Renal cortex interstitium (tissue), 15 donors: ENCODE data around the gene DTD2. TPM values are rescaled to one million over a fixed set of nuclear protein-coding genes. Genes with fewer than 3 reads are reported as not detected.
"Not testable (repeated sequence)": the region's sequence is repeated elsewhere in the genome, so short reads cannot be mapped to it uniquely, and the experiment has no call there.

Source experiments
- DNase-seq, 11 donors: peaks; one replicate each; pipeline ENCODE4 v3.0.0-alpha.2; 2013; ENCODE audit warnings: low read depth in 9 of 11, low spot score in 4 of 11; ENCODE audit errors: extremely low read depth in 1 of 11
- long read RNA-seq, 16 experiments: transcript quantifications; one replicate each; lab custom pipeline, GENCODE V29; 2026
- polyA plus RNA-seq, 3 donors: library from polyadenylated mRNA; unstranded; fragments of 120-200 nt; gene quantifications; one replicate each; pipeline ENCODE4 v1.2.1, GENCODE V29; 2013; ENCODE audit not compliant: insufficient read length in 3 of 3

DTD2 gene
- 10 to 100 TPM; 16.7 to 17.7 (median 17.5) TPM for polyA plus RNA-seq
- long read RNA-seq, donor 1, partial matches to known transcripts: 0 of 4 reads
- long read RNA-seq, donor 1, other reads (novel, unspliced or antisense): 0 of 4 reads
- long read RNA-seq, donor 2, partial matches to known transcripts: 0 of 5 reads
- long read RNA-seq, donor 2, other reads (novel, unspliced or antisense): 0 of 5 reads
- long read RNA-seq, donor 3, partial matches to known transcripts: 0 of 8 reads
- long read RNA-seq, donor 3, other reads (novel, unspliced or antisense): 0 of 8 reads
- long read RNA-seq, donor 4, partial matches to known transcripts: 0 of 4 reads
- long read RNA-seq, donor 4, other reads (novel, unspliced or antisense): 0 of 4 reads
- long read RNA-seq, donor 5: 0 reads
- long read RNA-seq, donor 6, partial matches to known transcripts: 0 of 5 reads
- long read RNA-seq, donor 6, other reads (novel, unspliced or antisense): 0 of 5 reads
- long read RNA-seq, donor 7, partial matches to known transcripts: 0 of 7 reads
- long read RNA-seq, donor 7, other reads (novel, unspliced or antisense): 0 of 7 reads
- long read RNA-seq, donor 8: 0 reads
- long read RNA-seq, donor 9, transcript DTD2-203 (3 exons, 823 nt): major isoform, 7 of 9 reads
- long read RNA-seq, donor 9, partial matches to known transcripts: 0 of 9 reads
- long read RNA-seq, donor 9, other reads (novel, unspliced or antisense): 0 of 9 reads
- long read RNA-seq, donor 10, partial matches to known transcripts: 0 of 4 reads
- long read RNA-seq, donor 10, other reads (novel, unspliced or antisense): 0 of 4 reads
- long read RNA-seq, donor 11, partial matches to known transcripts: 0 of 4 reads
- long read RNA-seq, donor 11, other reads (novel, unspliced or antisense): 0 of 4 reads
- long read RNA-seq, donor 12: 0 reads
- long read RNA-seq, donor 13: 0 reads
- long read RNA-seq, donor 14: 0 reads
- long read RNA-seq, donor 15, partial matches to known transcripts: 0 of 2 reads
- long read RNA-seq, donor 15, other reads (novel, unspliced or antisense): 0 of 2 reads
- long read RNA-seq, donor 16, partial matches to known transcripts: 0 of 1 reads
- long read RNA-seq, donor 16, other reads (novel, unspliced or antisense): 0 of 1 reads

- DNase-seq: peak; percentile 86 to 97 (median 93)
These were observed at the start of gene DTD2 for GRCh38 chr14:31456841-31457664. Gene DTD2, minus strand, starts transcription at chr14:31457506. Its CDS starts 113 bp downstream, at chr14:31457393.

- peak in 2 of 11 donors; percentile 9 to 18 for DNase-seq
These were observed 48.1 kb upstream of the DTD2 start for GRCh38 chr14:31505411-31505810.

GRCh38 chr14:31501870-31502269 lies 44.6 kb upstream of the DTD2 start:
- no peak for DNase-seq

- no peak for DNase-seq
These were observed 35.6 kb upstream of the DTD2 start for GRCh38 chr14:31492759-31493498.

GRCh38 chr14:31489691-31490090 lies 32.4 kb upstream of the DTD2 start:
- DNase-seq: no peak

- no peak for DNase-seq
These were observed 30.6 kb upstream of the DTD2 start, which contains the start of gene GPR33 for GRCh38 chr14:31487886-31488285. Gene GPR33, minus strand, starts transcription at chr14:31488039. Its CDS starts 4,074 bp downstream, at chr14:31483965.

- DNase-seq: no peak
These were observed 29.5 kb upstream of the DTD2 start for GRCh38 chr14:31486764-31487163.

- no peak for DNase-seq
These were observed 27.4 kb upstream of the DTD2 start for GRCh38 chr14:31484754-31485153.

GRCh38 chr14:31480156-31480555 lies 22.9 kb upstream of the DTD2 start:
- no peak for DNase-seq

GRCh38 chr14:31479027-31479426 lies 21.7 kb upstream of the DTD2 start:
- DNase-seq: no peak

- DNase-seq: no peak
These were observed 19.9 kb upstream of the DTD2 start for GRCh38 chr14:31477248-31477647.

- no peak for DNase-seq
These were observed 19.0 kb upstream of the DTD2 start for GRCh38 chr14:31476131-31476866.

GRCh38 chr14:31466554-31466953 lies 9.2 kb upstream of the DTD2 start:
- DNase-seq: no peak

GRCh38 chr14:31465111-31465510 lies 7.8 kb upstream of the DTD2 start:
- peak in 1 of 11 donors; percentile 48 for DNase-seq

GRCh38 chr14:31462450-31462849 lies 5.1 kb upstream of the DTD2 start:
- not testable (repeated sequence) for DNase-seq

GRCh38 chr14:31461545-31461944 lies 4.2 kb upstream of the DTD2 start:
- DNase-seq: no peak
